Measurements from ENCODE around the gene LTC4S.

LTC4S gene

GRCh38 chr5:179765400-179765799, 28.4 kb upstream of the LTC4S start:
- Histone ChIP-seq H3K79me2 (ENCODE audit: insufficient read depth, low read length) (peaks cover 69% of the 10 kb centered on the region), H3K9me3 (ENCODE audit: insufficient read depth, low read length, severe bottlenecking) (no peaks in the 10 kb centered on the region), H3K4me2 (ENCODE audit: insufficient read depth, low read length) (no peak overlapping the region), H3K4me1 (ENCODE audit: insufficient read depth, low read length) (peaks cover 11% of the 10 kb centered on the region; the same call in 1 of the 2 replicates), H3K4me3 (ENCODE audit: low read depth in 1 of 2, low read length in 2 of 2) (no peak overlapping the region), H2AFZ (ENCODE audit: low read depth, low read length) (no peak overlapping the region), H3K36me3 (ENCODE audit: insufficient read depth, low read length) (peaks cover 59% of the 10 kb centered on the region), H3K27me3 (ENCODE audit: insufficient read depth, low read length, poor library complexity) (no peaks in the 10 kb centered on the region), H3K27ac (ENCODE audit: low read length) (no peak overlapping the region), H3K9ac (ENCODE audit: low read depth, low read length) (no peak overlapping the region), H4K20me1 (ENCODE audit: insufficient read depth, low read length) (peaks cover 67% of the 10 kb centered on the region)
- DNase-seq (no peak), ATAC-seq (ENCODE audit: insufficient read depth, low read depth) (no peak)
- TF ChIP-seq CTCF (IDR thresholded peaks at IDR 0.05; ENCODE audit: borderline replicate concordance, extremely low read depth, low read length, poor library complexity, severe bottlenecking) (no peak), EZH2 (IDR thresholded peaks at IDR 0.05; ENCODE audit: borderline replicate concordance, low read depth, low read length, severe bottlenecking) (no peak)

- ATAC-seq (ENCODE audit: insufficient read depth, low read depth) (no peak), DNase-seq (no peak)
- no peak overlapping the region for H3K27ac ChIP-seq (ENCODE audit: low read length)
- H3K9me3 ChIP-seq (ENCODE audit: insufficient read depth, low read length, severe bottlenecking): no peaks in the 10 kb centered on the region
- peaks cover 66% of the 10 kb centered on the region for H3K36me3 ChIP-seq (ENCODE audit: insufficient read depth, low read length)
- H3K79me2 ChIP-seq (ENCODE audit: insufficient read depth, low read length): peaks cover 63% of the 10 kb centered on the region
- H3K4me1 ChIP-seq (ENCODE audit: insufficient read depth, low read length): 0 out of 2 replicates have a peak, but pooled peaks cover 10% of the 10 kb centered on the region
- H3K27me3 ChIP-seq (ENCODE audit: insufficient read depth, low read length, poor library complexity): no peaks in the 10 kb centered on the region
- H3K9ac ChIP-seq (ENCODE audit: low read depth, low read length): no peak overlapping the region
- H3K4me2 ChIP-seq (ENCODE audit: insufficient read depth, low read length): no peak overlapping the region
- peaks cover 62% of the 10 kb centered on the region for H4K20me1 ChIP-seq (ENCODE audit: insufficient read depth, low read length)
- H2AFZ ChIP-seq (ENCODE audit: low read depth, low read length): no peak overlapping the region
- no peak overlapping the region for H3K4me3 ChIP-seq (ENCODE audit: low read depth in 1 of 2, low read length in 2 of 2)
- TF ChIP-seq EZH2 (IDR thresholded peaks at IDR 0.05; ENCODE audit: borderline replicate concordance, low read depth, low read length, severe bottlenecking) (no peak), CTCF (IDR thresholded peaks at IDR 0.05; ENCODE audit: borderline replicate concordance, extremely low read depth, low read length, poor library complexity, severe bottlenecking) (no peak)
Observed at GRCh38 chr5:179766021-179766725, 27.6 kb upstream of the LTC4S start.

DNA sequence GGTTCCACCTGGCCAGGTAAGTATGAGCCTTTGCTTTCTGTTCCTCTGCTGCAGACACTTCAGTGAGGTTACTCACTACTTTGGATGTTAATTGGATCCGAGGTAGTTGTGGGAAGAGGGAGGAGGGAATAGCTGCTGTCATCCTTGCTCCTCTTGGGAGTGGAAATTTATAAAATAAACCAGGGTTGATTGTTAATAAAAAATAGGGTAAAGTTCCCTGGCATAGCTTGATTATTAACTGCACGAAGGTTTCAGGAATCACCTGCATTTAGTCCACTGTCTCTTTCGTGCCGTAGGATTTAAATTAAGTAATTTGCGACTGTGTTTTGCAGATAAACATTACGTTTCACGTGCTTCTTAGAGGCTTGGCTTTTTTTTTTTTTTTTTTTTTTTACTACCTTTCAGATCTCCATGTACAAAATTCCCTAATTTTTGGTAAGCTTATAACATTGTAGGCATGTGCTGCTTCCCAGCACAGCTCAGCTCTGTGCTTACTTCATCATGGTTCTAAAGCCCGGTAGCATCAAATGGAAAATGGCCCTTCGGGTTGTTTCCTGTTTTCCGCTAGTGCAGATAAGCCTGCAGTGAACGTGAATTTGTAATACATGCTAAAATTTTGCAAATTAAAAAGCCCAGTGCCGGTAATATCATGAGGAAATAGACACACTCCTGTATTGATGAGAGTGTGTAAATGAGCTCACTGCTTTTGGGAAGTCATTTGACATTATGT, 26.9 kb upstream of the LTC4S start:
- Histone ChIP-seq H3K4me2 (ENCODE audit: insufficient read depth, low read length) (no peak overlapping the region), H3K79me2 (ENCODE audit: insufficient read depth, low read length) (peaks cover 57% of the 10 kb centered on the region), H3K36me3 (ENCODE audit: insufficient read depth, low read length) (peaks cover 74% of the 10 kb centered on the region)

More for the DNA sequence above, 26.9 kb upstream of the LTC4S start:
- H3K4me3 ChIP-seq (ENCODE audit: low read depth in 1 of 2, low read length in 2 of 2): no peak overlapping the region
- H3K4me1 ChIP-seq (ENCODE audit: insufficient read depth, low read length): 0 out of 2 replicates have a peak, but pooled peaks cover 6% of the 10 kb centered on the region
- ATAC-seq (ENCODE audit: insufficient read depth, low read depth) (no peak), DNase-seq (no peak)
- no peak overlapping the region for H3K27ac ChIP-seq (ENCODE audit: low read length)
- no peak overlapping the region for H2AFZ ChIP-seq (ENCODE audit: low read depth, low read length)
- no peak overlapping the region for H3K9ac ChIP-seq (ENCODE audit: low read depth, low read length)
- no peak for TF ChIP-seq CTCF (IDR thresholded peaks at IDR 0.05; ENCODE audit: borderline replicate concordance, extremely low read depth, low read length, poor library complexity, severe bottlenecking)
- TF ChIP-seq EZH2 (IDR thresholded peaks at IDR 0.05; ENCODE audit: borderline replicate concordance, low read depth, low read length, severe bottlenecking): no peak
- H3K27me3 ChIP-seq (ENCODE audit: insufficient read depth, low read length, poor library complexity): no peaks in the 10 kb centered on the region
- H3K9me3 ChIP-seq (ENCODE audit: insufficient read depth, low read length, severe bottlenecking): no peaks in the 10 kb centered on the region
- H4K20me1 ChIP-seq (ENCODE audit: insufficient read depth, low read length): peaks cover 57% of the 10 kb centered on the region
